Measurements from ENCODE around the gene GSTCD. TPM values are rescaled to one million over a fixed set of nuclear protein-coding genes. Genes with fewer than 3 reads are reported as not detected.
A peak's percentile ranks its signal among the peaks of the same experiment; 100 is the strongest.

Gene GSTCD
- total and polyA plus RNA-seq, 10 donors: 1.8 to 14.6 (median 9.5) TPM

DNA sequence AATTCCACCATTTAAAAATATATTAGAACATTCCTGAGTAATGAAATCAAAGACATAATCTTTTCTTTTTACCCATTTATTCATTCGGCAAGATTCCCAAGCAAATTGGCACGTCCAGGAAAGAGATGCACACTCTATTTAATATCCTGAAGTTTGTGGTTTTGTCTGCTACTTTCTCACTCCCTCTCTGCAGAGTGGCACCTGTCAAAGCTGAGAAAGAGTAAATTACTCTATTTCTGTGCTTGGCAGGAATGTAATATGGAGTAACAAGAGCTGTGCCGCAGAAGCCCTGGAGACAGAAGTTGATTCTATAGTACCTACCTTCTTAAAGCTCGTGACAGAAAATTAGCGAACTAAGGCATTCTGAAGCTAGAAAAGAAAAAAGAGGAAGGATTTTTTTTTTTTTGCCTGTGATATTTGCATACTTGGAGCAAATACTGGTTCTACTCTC lies 5.5 kb downstream of the GSTCD start:
- TF ChIP-seq, protein P1, sequence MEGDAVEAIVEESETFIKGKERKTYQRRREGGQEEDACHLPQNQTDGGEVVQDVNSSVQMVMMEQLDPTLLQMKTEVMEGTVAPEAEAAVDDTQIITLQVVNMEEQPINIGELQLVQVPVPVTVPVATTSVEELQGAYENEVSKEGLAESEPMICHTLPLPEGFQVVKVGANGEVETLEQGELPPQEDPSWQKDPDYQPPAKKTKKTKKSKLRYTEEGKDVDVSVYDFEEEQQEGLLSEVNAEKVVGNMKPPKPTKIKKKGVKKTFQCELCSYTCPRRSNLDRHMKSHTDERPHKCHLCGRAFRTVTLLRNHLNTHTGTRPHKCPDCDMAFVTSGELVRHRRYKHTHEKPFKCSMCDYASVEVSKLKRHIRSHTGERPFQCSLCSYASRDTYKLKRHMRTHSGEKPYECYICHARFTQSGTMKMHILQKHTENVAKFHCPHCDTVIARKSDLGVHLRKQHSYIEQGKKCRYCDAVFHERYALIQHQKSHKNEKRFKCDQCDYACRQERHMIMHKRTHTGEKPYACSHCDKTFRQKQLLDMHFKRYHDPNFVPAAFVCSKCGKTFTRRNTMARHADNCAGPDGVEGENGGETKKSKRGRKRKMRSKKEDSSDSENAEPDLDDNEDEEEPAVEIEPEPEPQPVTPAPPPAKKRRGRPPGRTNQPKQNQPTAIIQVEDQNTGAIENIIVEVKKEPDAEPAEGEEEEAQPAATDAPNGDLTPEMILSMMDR (IDR thresholded peaks at IDR 0.05 in 8 of 11, conservative IDR thresholded peaks at IDR 0.05 in 3 of 11): no peak
- TF ChIP-seq POLR2A (IDR thresholded peaks at IDR 0.05): no peak
- no peak for TF ChIP-seq POLR2AphosphoS5 (IDR thresholded peaks at IDR 0.05)
- peaks cover 0 to 12% (median 0%) of the 10 kb centered on the region in 6 donors for H3K36me3 ChIP-seq
- 25 to 56% (median 31%) methylated on average over 5 of the region's 5 CpGs for WGBS, 5 donors
- H3K4me1 ChIP-seq: peaks cover 0 to 44% (median 31%) of the 10 kb centered on the region in 6 donors
- no peaks in the 10 kb centered on the region for H3K27me3 ChIP-seq (replicated peaks in 1 of 7)
- peak overlapping the region in 4 of 8 donors; percentile 1 to 55 (median 20) for H3K4me3 ChIP-seq
- no peaks in the 10 kb centered on the region for H3K9me3 ChIP-seq
- H3K27ac ChIP-seq: peak overlapping the region in 3 of 8 donors; percentile 13 to 50 (median 21)
- intact Hi-C loops (cut with DNase I; ENCODE audit: low total_unique reads): no loop called here
- no peak for DNase-seq

DNA sequence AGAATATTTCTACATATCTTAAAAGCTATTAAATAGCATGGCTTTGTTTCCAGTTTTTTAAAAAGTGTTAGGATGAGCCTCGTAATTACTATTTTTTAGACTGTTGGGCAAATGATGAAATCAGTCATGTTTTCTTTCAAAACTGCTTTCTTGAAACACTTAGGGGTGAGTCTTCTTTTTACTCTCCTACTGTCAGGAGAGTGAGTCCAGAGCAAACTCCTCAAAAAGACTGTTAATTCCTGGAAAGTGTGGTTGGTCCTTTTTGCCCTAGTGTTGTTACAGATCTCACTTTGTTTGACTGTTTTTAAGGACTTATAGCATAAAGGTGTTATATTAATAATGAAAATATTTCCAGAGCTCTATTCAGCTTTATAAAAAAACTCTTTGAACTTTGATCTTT lies 6.3 kb downstream of the GSTCD start:
- H3K27me3 ChIP-seq (replicated peaks in 1 of 7): no peaks in the 10 kb centered on the region
- no peak for DNase-seq
- peak overlapping the region in 2 of 8 donors; percentile 13 to 21 for H3K27ac ChIP-seq
- peaks cover 0 to 36% (median 22%) of the 10 kb centered on the region in 6 donors for H3K4me1 ChIP-seq
- intact Hi-C loops (cut with DNase I; ENCODE audit: low total_unique reads): loop anchor here (5.0 kb wide), 1 partner anchor 193 kb away; no protein-coding TSS in a partner anchor
- H3K4me3 ChIP-seq: no peak overlapping the region
- TF ChIP-seq POLR2AphosphoS5 (IDR thresholded peaks at IDR 0.05) (no peak), POLR2A (IDR thresholded peaks at IDR 0.05) (no peak)
- TF ChIP-seq, protein P1 (IDR thresholded peaks at IDR 0.05 in 8 of 11, conservative IDR thresholded peaks at IDR 0.05 in 3 of 11): no peak
- peaks cover 0 to 21% (median 4%) of the 10 kb centered on the region in 6 donors for H3K36me3 ChIP-seq
- 41 to 83% (median 59%) methylated on average over 1 of the region's 1 CpG for WGBS, 5 donors
- H3K9me3 ChIP-seq: no peaks in the 10 kb centered on the region

DNA sequence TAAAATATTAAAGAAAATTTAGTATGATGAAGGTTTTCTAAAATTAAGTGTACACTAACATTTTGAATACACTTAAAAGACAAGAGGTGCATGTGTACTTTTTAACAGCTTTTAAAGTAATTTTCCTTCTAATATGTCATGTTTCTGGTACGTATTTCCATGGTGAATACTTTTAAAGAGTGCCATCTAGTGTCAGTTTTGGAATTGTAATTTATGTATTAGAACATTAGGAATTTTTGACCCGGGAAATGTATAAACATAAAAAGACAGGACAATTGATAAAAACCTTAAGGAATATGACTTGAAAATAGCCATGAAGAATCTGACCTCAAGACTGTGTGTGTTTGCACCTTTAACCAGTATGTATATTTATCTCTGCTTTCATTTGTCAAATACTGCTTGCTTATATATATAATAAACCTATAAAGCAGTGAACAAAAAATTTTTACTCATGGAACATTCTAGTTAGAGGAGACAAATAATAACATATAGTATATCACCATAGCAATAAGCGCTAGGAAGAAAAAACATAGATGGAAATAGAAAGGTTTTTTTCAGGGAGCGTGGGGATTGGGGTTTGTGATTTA lies 7.2 kb downstream of the GSTCD start:
- Histone ChIP-seq H3K9me3 (no peaks in the 10 kb centered on the region), H3K36me3 (peaks cover 0 to 26% (median 7%) of the 10 kb centered on the region in 6 donors), H3K27me3 (replicated peaks in 1 of 7) (no peaks in the 10 kb centered on the region), H3K4me3 (no peak overlapping the region), H3K4me1 (peaks cover 0 to 27% (median 21%) of the 10 kb centered on the region in 6 donors), H3K27ac (no peak overlapping the region)
- DNase-seq: no peak
- 47 to 50% (median 48%) methylated on average over 4 of the region's 4 CpGs for WGBS, 5 donors
- intact Hi-C loops (cut with DNase I; ENCODE audit: low total_unique reads): loop anchor here (5.0 kb wide), 1 partner anchor 193 kb away; no protein-coding TSS in a partner anchor
- no peak for TF ChIP-seq POLR2A (IDR thresholded peaks at IDR 0.05)
- no peak for TF ChIP-seq POLR2AphosphoS5 (IDR thresholded peaks at IDR 0.05)
- TF ChIP-seq, protein P1 (IDR thresholded peaks at IDR 0.05 in 8 of 11, conservative IDR thresholded peaks at IDR 0.05 in 3 of 11): peak in 8 of 11 experiments; percentile 8 to 56 (median 49)

DNA sequence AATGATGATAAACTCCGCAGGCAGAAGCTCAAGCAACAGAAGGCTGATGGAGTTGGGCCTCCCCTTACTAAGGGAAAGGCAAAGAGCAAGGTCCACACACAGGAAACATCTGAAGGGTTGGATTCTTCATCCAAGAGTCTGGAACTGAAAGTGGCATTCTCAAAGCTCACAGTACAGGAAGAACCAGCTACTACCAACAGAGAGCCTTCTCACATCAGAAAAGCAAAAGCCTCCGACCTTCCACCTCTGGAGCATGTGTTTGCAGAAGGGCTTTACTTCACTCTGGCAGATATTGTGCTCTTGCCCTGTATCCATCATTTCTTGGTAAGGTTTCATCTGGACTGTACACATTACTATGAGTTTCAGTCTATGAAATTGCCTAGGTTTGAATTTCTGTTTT lies 10.6 kb downstream of the GSTCD start:
- H3K4me1 ChIP-seq: peaks cover 0 to 18% (median 16%) of the 10 kb centered on the region in 6 donors
- no peak overlapping the region for H3K27ac ChIP-seq
- intact Hi-C loops (cut with DNase I; ENCODE audit: low total_unique reads): loop anchor here (5.0 kb wide), 1 partner anchor 197 kb away; no protein-coding TSS in a partner anchor
- peaks cover 0 to 26% (median 7%) of the 10 kb centered on the region in 6 donors for H3K36me3 ChIP-seq
- H3K27me3 ChIP-seq (replicated peaks in 1 of 7): no peaks in the 10 kb centered on the region
- no peak overlapping the region for H3K4me3 ChIP-seq
- TF ChIP-seq, protein P1 (IDR thresholded peaks at IDR 0.05 in 8 of 11, conservative IDR thresholded peaks at IDR 0.05 in 3 of 11): no peak
- TF ChIP-seq POLR2AphosphoS5 (IDR thresholded peaks at IDR 0.05) (no peak), POLR2A (IDR thresholded peaks at IDR 0.05) (no peak)
- H3K9me3 ChIP-seq: no peaks in the 10 kb centered on the region
- 76 to 95% (median 86%) methylated on average over 2 of the region's 2 CpGs for WGBS, 5 donors
- no peak for DNase-seq
